ENCODE results near the gene REEP1.

DNA sequence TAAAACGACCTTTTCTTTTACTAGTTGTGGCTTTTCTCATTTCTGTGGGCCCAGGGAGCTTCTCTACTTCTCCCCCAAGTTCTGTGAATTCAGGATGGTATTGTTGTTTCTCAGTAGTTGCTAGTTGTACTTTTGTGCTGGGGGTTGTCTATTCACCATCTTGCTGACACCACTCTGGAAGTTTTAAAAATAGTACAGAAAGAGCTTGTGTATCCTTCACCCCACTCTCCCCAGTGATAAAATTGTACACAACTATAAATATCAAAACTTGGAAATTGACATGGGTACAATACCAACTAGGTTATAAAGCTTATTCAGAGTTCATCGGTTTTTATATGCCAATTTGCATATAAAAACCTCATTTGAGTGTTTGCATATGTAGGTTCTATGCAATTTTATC, 45.3 kb upstream of the REEP1 start:
- TF ChIP-seq TAF1 (IDR thresholded peaks at IDR 0.05; ENCODE audit: low read depth) (no peak), NFIC (IDR thresholded peaks at IDR 0.05) (no peak), CREB1 (IDR thresholded peaks at IDR 0.05; ENCODE audit: low read depth) (no peak), EP300 (IDR thresholded peaks at IDR 0.05; ENCODE audit: borderline replicate concordance) (no peak), ZBTB7A (IDR thresholded peaks at IDR 0.05; ENCODE audit: low read depth) (no peak), TCF12 (IDR thresholded peaks at IDR 0.05; ENCODE audit: low read depth) (no peak)
- TF ChIP-seq, protein P1, sequence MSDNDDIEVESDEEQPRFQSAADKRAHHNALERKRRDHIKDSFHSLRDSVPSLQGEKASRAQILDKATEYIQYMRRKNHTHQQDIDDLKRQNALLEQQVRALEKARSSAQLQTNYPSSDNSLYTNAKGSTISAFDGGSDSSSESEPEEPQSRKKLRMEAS (IDR thresholded peaks at IDR 0.05) = no peak
- TF ChIP-seq, protein P2, sequence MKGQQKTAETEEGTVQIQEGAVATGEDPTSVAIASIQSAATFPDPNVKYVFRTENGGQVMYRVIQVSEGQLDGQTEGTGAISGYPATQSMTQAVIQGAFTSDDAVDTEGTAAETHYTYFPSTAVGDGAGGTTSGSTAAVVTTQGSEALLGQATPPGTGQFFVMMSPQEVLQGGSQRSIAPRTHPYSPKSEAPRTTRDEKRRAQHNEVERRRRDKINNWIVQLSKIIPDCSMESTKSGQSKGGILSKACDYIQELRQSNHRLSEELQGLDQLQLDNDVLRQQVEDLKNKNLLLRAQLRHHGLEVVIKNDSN (IDR thresholded peaks at IDR 0.05) = no peak
- TF ChIP-seq, protein P3, sequence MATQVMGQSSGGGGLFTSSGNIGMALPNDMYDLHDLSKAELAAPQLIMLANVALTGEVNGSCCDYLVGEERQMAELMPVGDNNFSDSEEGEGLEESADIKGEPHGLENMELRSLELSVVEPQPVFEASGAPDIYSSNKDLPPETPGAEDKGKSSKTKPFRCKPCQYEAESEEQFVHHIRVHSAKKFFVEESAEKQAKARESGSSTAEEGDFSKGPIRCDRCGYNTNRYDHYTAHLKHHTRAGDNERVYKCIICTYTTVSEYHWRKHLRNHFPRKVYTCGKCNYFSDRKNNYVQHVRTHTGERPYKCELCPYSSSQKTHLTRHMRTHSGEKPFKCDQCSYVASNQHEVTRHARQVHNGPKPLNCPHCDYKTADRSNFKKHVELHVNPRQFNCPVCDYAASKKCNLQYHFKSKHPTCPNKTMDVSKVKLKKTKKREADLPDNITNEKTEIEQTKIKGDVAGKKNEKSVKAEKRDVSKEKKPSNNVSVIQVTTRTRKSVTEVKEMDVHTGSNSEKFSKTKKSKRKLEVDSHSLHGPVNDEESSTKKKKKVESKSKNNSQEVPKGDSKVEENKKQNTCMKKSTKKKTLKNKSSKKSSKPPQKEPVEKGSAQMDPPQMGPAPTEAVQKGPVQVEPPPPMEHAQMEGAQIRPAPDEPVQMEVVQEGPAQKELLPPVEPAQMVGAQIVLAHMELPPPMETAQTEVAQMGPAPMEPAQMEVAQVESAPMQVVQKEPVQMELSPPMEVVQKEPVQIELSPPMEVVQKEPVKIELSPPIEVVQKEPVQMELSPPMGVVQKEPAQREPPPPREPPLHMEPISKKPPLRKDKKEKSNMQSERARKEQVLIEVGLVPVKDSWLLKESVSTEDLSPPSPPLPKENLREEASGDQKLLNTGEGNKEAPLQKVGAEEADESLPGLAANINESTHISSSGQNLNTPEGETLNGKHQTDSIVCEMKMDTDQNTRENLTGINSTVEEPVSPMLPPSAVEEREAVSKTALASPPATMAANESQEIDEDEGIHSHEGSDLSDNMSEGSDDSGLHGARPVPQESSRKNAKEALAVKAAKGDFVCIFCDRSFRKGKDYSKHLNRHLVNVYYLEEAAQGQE (IDR thresholded peaks at IDR 0.05; ENCODE audit: low read depth) = no peak
